ENCODE data around the gene TNFAIP8L1.
A peak's percentile ranks its signal among the peaks of the same experiment; 100 is the strongest.

Gene TNFAIP8L1

GRCh38 chr19:4671185-4671851 is 32.0 kb downstream of the TNFAIP8L1 start:
- TF ChIP-seq, protein P1, sequence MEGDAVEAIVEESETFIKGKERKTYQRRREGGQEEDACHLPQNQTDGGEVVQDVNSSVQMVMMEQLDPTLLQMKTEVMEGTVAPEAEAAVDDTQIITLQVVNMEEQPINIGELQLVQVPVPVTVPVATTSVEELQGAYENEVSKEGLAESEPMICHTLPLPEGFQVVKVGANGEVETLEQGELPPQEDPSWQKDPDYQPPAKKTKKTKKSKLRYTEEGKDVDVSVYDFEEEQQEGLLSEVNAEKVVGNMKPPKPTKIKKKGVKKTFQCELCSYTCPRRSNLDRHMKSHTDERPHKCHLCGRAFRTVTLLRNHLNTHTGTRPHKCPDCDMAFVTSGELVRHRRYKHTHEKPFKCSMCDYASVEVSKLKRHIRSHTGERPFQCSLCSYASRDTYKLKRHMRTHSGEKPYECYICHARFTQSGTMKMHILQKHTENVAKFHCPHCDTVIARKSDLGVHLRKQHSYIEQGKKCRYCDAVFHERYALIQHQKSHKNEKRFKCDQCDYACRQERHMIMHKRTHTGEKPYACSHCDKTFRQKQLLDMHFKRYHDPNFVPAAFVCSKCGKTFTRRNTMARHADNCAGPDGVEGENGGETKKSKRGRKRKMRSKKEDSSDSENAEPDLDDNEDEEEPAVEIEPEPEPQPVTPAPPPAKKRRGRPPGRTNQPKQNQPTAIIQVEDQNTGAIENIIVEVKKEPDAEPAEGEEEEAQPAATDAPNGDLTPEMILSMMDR (IDR thresholded peaks at IDR 0.05; ENCODE audit: unreplicated experiment in 3 of 3): no peak
- Mint-ChIP-seq H3K27me3 (ENCODE audit: low read depth) (no peaks in the 10 kb centered on the region), H3K4me1 (peaks cover 5% of the 10 kb centered on the region), H3K36me3 (ENCODE audit: low read depth) (peaks cover 5% of the 10 kb centered on the region), H3K9me3 (no peaks in the 10 kb centered on the region), H3K4me3 (peak overlapping the region; percentile 41 to 76 (median 68)), H3K27ac (peak overlapping the region in 1 of 3 experiments; percentile 1)

DNA sequence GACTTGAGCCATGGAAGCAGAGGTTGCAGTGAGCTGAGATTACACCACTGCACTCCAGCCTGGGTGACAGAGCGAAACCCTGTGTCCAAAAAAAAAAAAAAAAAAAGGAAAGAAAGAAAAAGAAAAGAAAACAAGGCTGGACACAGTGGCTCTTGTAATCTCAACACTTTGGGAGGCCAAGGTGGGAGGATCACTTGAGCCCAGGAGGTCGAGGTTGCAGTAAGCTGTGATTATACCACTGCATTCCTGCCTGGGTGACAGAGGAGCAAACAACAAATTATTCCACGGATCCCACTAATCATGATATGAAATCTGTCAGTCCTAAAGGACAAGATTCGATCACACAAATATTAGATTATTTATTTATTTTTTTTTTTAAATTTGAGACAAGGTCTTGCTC is 33.9 kb downstream of the TNFAIP8L1 start:
- Mint-ChIP-seq H3K27ac (no peak overlapping the region), H3K27me3 (ENCODE audit: low read depth) (no peaks in the 10 kb centered on the region), H3K4me1 (peaks cover 4% of the 10 kb centered on the region), H3K9me3 (no peaks in the 10 kb centered on the region), H3K36me3 (ENCODE audit: low read depth) (peaks cover 9% of the 10 kb centered on the region), H3K4me3 (no peak overlapping the region)
- TF ChIP-seq, protein P1 (IDR thresholded peaks at IDR 0.05; ENCODE audit: unreplicated experiment in 3 of 3): no peak

- no peaks in the 10 kb centered on the region for H3K9me3 Mint-ChIP-seq
- peaks cover 7% of the 10 kb centered on the region for H3K36me3 Mint-ChIP-seq (ENCODE audit: low read depth)
- no peaks in the 10 kb centered on the region for H3K27me3 Mint-ChIP-seq (ENCODE audit: low read depth)
- TF ChIP-seq, protein P1 (IDR thresholded peaks at IDR 0.05; ENCODE audit: unreplicated experiment in 3 of 3): no peak
- H3K4me1 Mint-ChIP-seq: no peaks in the 10 kb centered on the region
- no peak overlapping the region for H3K4me3 Mint-ChIP-seq
- H3K27ac Mint-ChIP-seq: no peak overlapping the region
Observed at GRCh38 chr19:4673726-4674125, 34.4 kb downstream of the TNFAIP8L1 start.

DNA sequence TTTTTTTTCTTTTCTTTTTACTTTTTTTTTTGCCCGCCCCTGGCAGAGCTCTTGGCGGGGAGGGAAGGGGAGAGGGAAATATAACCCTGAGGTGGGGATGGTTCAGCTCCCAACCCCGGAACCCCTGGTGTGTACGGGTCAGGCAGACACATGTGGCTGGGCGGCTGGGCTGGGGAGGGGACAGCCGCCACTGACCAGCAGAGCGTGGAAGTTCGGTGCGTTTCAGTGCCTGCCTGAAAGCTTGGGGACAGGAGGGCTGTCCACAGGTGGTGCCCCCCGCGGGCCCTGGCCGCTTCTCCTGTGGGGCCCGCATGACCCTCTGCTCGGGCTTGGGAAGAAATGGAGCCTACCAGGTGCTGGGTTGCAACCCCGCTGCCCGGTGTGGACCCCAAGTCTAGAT is 36.0 kb downstream of the TNFAIP8L1 start:
- H3K9me3 Mint-ChIP-seq: no peaks in the 10 kb centered on the region
- no peak overlapping the region for H3K4me3 Mint-ChIP-seq
- H3K27ac Mint-ChIP-seq: no peak overlapping the region
- no peaks in the 10 kb centered on the region for H3K27me3 Mint-ChIP-seq (ENCODE audit: low read depth)
- peaks cover 12% of the 10 kb centered on the region for H3K36me3 Mint-ChIP-seq (ENCODE audit: low read depth)
- TF ChIP-seq, protein P1 (IDR thresholded peaks at IDR 0.05; ENCODE audit: unreplicated experiment in 3 of 3): no peak
- H3K4me1 Mint-ChIP-seq: no peaks in the 10 kb centered on the region

DNA sequence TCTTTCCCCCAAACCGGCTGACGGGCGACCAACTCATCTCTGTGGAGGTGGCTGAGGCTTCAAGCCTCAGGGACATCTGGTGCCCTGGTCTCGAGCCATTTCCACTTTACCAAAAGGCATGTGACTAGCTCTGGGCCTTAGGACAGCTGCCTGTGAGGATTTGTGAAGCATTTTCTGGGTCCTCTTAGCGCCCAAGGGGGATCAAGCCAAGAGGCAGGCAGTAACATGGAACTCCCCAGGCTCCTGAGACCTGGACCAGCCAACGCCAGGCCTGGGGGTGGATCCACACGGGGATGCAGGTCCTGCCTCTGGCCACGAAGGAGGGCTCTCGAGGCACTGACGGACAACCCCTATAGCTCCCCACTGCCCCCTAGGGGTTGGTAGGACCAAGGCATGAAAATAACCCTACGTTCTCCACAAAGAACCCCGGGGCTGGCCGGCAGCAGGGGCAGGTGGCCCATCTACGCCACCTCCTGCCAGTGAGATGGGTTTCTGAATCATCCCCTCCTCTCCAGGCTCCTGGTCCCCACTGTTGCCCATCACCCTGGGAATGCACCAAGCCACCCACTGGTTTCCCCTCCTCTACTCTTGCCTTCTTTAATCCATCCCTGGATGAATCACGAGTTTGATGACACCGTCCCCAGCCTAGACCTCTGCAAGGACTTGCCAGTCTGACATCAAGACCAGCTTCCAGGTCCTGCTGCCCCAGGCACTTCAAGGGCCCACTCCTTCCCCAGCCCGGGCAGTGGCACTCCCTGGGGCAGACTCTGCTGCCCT is 37.8 kb downstream of the TNFAIP8L1 start:
- H3K27ac Mint-ChIP-seq: no peak overlapping the region
- no peaks in the 10 kb centered on the region for H3K4me1 Mint-ChIP-seq
- H3K4me3 Mint-ChIP-seq: no peak overlapping the region
- H3K9me3 Mint-ChIP-seq: no peaks in the 10 kb centered on the region
- TF ChIP-seq, protein P1 (IDR thresholded peaks at IDR 0.05; ENCODE audit: unreplicated experiment in 3 of 3): peak; percentile 13 to 47 (median 21)
- H3K36me3 Mint-ChIP-seq (ENCODE audit: low read depth): peaks cover 16% of the 10 kb centered on the region
- no peaks in the 10 kb centered on the region for H3K27me3 Mint-ChIP-seq (ENCODE audit: low read depth)
